NCI-H2029 treated with DMSO at 0.1 percent for 48 hours (cell line): ENCODE data around the gene ENTPD1.
"Not testable (repeated sequence)": the region's sequence is repeated elsewhere in the genome, so short reads cannot be mapped to it uniquely, and the experiment has no call there.

Experiments
- DNase-seq: peaks from one replicate; lab custom pipeline; 2025; lab: John Stamatoyannopoulos, UW

ENTPD1 gene

DNA sequence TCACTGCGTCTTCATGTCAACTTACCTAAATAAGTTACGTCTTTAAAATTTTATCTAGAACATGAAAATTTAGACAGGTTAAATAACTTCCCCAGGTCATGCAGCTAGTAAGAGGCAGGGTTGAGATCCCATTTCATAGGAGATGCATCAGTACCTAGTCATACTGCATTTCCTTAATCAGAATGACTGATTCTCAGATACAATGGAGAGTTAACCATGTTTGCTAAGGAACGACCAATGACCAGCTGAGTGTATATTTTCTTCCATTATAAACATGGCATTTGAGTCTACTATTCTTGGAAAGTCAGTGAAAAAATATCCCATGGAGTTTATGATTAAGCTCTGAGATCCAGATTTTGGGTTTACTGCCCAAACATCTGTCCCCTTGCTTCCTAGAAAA lies 39.6 kb downstream of the ENTPD1 start:
- DNase-seq = no peak

DNA sequence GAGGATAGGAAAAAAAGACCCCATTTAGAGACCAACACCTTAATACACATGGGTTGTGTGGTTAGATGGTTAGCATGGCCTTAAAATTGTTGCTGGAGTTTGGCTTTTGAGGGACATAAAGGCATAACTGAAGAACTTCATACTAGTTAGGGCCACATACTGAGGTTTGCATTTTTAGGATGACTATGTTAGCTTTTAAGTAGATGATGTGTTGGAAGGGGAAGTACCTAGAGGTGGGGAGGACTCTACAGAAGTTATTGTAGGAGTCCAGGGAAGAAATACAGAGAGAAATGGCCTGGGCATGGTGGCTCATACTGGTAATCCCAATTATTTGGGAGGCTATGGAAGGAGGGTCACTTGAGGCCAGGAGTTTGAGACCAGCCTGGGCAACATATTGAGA lies 40.5 kb downstream of the ENTPD1 start:
- DNase-seq = no peak

DNA sequence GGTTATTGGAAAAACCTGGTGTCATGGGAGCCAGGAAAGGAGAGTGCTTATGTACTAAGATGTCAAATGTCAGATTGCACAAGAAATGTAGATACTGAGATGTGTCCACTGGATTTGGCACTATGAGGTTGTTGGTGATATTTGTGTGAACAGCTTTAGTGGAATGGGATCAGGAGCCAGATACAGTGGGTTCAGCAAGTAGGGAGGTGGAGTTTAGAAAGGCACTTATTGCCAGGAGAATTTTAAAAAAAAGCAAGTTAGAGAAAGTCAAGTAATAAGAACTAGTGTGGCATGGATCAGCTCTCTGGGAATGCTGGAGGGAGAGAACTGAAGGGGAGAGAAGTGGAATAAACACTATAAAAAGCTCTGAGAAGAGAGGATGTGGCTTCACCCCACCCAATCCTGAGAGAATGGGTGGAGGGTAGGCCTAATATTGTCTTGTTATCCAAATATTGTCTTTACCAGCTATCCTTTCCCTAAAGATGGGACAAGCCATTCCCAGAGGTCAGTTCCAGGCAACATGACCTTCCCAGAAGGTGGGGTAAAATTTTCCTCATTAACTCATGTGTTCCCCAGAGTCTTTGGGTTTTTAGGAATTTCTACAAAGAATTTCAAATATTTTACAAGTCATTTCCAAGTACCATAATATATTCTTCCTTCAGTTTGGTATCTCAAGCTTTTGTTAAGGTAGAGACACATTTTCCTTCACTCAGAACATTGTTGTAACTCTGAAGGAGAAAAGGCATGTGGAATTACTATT lies 42.3 kb downstream of the ENTPD1 start:
- no peak for DNase-seq

GRCh38 chr10:95800286-95800685 lies 44.3 kb downstream of the ENTPD1 start:
- DNase-seq = not testable (repeated sequence)

GRCh38 chr10:95806687-95807380 lies 50.9 kb downstream of the ENTPD1 start:
- not testable (repeated sequence) for DNase-seq

DNA sequence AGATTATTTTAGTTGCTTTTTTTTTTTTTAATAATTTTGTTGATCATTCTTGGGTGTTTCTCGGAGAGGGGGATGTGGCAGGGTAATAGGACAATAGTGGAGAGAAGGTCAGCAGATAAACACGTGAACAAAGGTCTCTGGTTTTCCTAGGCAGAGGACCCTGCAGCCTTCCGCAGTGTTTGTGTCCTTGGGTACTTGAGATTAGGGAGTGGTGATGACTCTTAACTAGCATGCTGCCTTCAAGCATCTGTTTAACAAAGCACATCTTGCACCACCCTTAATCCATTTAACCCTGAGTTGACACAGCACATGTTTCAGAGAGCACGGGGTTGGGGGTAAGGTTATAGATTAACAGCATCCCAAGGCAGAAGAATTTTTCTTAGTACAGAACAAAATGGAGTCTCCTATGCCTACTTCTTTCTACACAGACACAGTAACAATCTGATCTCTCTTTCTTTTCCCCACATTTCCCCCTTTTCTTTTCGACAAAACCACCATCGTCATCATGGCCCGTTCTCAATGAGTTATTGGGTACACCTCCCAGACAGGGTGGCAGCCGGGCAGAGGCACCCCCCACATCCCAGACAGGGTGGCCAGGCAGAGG lies 52.8 kb downstream of the ENTPD1 start:
- not testable (repeated sequence) for DNase-seq

DNA sequence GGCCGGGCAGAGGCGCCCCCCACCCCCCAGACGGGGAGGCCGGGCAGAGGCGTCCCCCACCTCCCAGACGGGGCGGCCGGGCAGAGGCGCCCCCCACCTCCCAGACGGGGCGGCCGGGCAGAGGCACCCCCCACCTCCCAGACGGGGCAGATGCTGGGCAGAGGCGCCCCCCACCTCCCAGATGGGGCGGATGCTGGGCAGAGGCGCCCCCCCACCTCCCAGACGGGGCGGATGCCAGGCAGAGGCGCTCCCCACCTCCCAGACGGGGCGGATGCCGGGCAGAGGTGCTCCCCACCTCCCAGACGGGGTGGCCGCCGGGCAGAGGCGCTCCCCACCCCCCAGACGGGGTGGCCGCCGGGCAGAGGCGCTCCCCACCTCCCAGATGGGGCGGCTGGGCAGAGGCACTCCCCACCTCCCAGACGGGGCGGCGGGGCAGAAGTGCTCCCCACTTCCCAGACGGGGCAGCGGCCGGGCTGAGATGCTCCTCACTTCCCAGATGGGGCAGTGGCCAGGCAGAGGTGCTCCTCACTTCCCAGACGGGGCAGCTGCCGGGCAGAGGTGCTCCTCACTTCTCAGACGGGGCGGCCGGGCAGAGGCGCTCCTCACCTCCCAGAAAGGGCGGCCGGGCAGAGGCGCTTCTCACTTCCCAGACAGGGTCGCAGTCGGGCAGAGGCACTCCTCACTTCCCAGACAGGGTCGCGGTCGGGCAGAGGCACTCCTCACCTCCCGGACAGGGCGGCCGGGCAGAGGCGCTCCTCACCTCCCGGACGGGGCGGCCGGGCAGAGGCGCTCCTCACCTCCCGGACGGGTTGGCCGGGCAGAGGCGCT lies 53.6 kb downstream of the ENTPD1 start:
- no peak for DNase-seq

DNA sequence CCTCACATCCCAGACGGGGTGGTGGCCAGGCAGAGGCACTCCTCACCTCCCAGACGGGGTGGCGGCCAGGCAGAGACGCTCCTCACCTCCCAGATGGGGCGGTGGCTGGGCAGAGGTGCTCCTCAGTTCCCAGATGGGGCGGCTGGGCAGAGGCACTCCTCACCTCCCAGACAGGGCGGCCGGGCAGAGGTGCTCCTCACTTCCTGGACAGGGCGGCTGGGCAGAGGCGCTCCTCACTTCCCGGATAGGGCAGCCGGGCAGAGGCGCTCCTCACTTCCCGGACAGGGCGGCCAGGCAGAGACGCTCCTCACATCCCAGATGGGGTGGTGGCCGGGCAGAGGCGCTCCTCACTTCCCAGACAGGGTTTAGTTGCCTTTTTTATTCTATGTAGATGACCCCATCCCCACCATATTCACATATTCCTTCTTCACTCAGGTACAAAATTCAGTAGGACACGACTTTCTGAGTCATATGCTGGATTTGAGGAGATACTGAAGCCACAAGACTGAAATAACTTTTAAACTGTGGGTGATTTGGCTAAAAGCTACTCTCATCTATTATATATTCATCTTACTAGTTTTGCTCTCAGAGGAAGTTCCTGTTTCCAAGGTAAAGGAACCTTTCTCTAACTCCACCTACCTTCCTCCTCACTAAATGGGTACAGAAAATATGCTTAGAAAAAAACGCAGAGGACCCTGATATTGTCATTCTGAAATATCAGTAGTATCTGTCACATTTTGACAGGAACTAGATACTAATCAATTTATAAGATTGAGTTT lies 54.4 kb downstream of the ENTPD1 start:
- DNase-seq = no peak

- no peak for DNase-seq
Measured at GRCh38 chr10:95813054-95813685, 57.2 kb downstream of the ENTPD1 start.

DNA sequence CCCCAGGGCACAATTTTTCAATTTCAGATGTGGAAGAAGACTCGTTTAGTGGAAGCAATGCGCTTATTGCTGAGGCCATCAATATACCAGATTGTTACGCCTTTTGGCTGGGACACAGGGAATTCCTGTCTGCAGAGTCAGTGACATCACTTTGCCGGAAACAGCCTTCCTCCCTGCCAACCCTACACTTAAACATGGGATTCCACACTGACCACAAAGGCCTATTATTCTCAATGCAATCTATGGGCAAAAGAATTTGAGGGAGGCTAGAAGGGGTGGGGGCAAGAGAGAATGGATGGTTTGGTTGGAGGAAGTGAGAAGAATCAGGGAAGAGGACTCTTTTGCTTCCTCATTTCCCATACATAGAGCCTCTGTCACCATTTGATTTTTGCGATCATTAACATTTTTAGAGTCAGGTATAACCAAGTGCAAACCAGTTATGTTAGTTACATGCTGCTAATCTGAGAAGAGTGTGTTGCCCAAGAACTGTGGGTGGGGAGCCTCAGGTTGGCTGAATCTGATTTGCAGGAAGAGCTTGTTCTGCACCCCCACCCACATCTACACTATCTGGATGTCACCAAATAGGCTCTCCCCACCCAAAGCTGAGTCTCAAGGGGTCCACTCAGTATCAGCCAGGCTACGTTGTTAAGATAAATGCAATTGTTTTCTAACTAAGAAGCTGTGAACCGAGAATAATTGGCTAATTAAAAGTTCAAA lies 58.2 kb downstream of the ENTPD1 start:
- no peak for DNase-seq

- no peak for DNase-seq
Measured at GRCh38 chr10:95815133-95815532, 59.2 kb downstream of the ENTPD1 start.

DNA sequence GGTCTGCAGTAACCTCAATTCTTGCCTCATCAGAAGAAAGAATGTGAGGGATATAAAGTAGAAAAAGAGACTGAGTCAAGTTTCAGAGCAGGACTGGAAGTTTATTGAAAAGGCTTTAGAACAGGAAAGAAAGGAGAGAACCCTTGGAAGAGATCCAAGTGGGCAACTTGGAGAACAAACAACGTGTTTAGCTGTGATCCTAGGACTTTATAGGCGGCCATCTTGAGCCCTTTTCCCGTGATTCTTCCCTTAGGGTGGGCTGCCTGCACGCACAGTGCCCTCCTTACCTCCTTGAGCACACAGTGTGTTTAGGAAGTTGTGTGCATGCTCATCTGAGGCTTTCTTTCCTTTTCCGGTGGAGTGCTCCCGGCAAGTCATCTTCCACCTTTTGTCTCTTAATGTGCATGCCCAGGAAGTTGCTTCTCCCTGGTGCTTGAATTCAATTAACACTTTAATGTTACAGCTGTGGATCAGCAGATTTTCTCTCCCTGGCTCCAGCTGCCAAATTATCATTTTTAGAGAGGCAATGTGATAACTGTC lies 59.8 kb downstream of the ENTPD1 start:
- no peak for DNase-seq

DNA sequence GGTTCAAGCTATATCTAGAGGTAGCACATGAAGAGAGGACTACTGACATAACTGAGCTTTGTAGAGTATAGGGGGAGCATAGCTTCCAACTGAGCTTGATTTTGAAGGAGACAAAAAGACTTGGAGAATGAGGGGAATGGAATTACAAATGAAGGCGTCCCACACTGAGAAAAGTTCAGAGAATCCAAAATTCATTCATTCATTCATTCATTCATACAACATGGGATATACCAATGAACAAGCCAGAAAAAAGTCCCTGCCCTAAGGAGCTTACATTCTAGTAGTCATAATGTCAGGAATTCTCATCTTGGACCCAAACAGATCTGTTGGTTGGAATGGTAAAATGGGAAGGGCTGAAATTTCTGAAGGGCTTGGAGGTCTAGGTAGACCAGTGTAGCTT lies 62.0 kb downstream of the ENTPD1 start:
- no peak for DNase-seq

- no peak for DNase-seq
Measured at GRCh38 chr10:95818668-95819067, 62.7 kb downstream of the ENTPD1 start.

DNA sequence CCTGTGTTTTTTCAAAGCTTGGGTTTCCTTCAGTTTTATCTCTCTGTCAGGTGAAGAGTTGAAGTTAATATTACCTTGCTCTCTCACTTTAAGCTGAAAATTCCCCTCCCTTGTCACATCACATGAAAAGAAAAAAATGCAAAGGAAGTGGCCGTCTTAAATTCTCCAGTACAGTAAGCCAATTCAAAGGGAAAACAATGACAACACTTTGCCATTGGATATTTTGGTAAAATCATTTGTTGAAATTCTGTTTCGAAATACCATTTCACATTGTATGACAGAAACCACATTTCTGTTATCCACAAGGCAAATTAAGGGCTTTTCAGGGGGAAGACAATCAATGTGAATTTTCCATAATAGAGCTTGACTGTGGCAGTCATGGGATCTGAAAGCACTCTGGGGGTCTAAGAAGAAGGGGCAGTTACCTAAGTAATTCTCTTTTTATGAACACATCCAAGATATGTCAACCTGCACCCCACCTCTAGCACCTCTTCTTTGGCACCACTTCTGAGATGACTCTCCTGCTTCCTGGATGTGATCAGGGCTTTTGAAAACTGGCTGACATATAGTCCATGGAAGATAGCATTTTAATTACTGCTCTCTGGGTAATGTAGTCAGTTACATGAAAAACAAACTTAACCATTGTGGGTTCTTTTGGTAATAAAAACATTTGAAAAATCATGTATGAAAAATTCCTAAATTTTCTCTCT lies 63.8 kb downstream of the ENTPD1 start:
- no peak for DNase-seq

GRCh38 chr10:95820363-95820762 lies 64.4 kb downstream of the ENTPD1 start:
- no peak for DNase-seq

DNA sequence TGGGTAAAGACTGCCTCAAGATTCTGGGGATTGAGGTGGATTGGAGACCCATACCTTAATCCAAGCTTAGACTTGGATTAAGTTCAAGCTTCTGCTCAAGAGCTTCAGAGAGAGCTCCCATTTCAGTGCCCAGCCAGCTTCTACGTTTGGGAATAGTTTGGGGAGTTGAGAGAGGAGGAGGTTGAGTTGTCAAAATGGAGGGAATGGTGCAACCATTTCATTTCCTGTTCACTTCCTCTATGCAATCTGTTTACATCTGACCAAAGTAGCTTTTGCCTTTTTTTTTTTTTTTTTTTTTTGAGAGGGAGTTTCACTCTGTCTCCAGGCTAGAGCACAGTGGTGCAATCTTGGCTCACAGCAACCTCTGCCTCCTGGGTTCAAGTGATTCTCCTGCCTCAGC lies 65.8 kb downstream of the ENTPD1 start:
- DNase-seq = no peak

- no peak for DNase-seq
Measured at GRCh38 chr10:95830044-95830443, 74.1 kb downstream of the ENTPD1 start.

GRCh38 chr10:95831076-95831475 lies 75.1 kb downstream of the ENTPD1 start:
- no peak for DNase-seq
